K562 (cell line): Measurements from ENCODE around the gene PDLIM7. TPM values are rescaled to one million over a fixed set of nuclear protein-coding genes. Genes with fewer than 3 reads are reported as not detected.

Experiments
- ATAC-seq: fragments of 200-7000 bp; cut with Tn5 transposase; 3 replicates; pipeline ENCODE4 v1.9.1; 2020; ENCODE audit warnings: moderate library complexity
- BruUV-seq: library from RNA; stranded (reverse); fragments of 400-500 nt; replicated peaks from 2 replicates; lab custom pipeline; 2021; lab: Mats Ljungman, UMichigan
- CTCF ChIA-PET: fragments of 300-600 bp; formaldehyde crosslinking; extraction: SDS; loops from one replicate; lab custom pipeline; 2021; ENCODE audit warnings: low intra/inter-chr PET ratio; lab: Yijun Ruan, JAX
- POLR2A ChIA-PET: fragments of 300-600, 350-650 bp; sonication (Branson Sonifier 250); formaldehyde crosslinking; extraction: SDS; loops from one replicate; lab custom pipeline; 2021; ENCODE audit warnings: antibody characterized with exemption, inconsistent platforms; lab: Yijun Ruan, JAX
- DNase-seq, 4 experiments: peaks; one replicate each; pipeline versions ENCODE4 v3.0.0 to v3.0.0-alpha.2; 2011 to 2018; ENCODE audit warnings: low spot score in 3 of 4, mixed read lengths in 3 of 4; ENCODE audit errors: extremely low read depth in 1 of 4
- FAIRE-seq: peaks from 2 replicates; lab custom pipeline; 2011; peaks lifted over from hg19 to GRCh38; lab: Jason Lieb, UNC
- H2AFZ ChIP-seq: 2 replicates; pipeline ENCODE4 v1.6.0; 2011; ENCODE audit warnings: low read depth, low read length, control low read depth, inconsistent platforms
- H3K27ac ChIP-seq: fragments of 200-600 bp; 3 replicates; pipeline ENCODE4 v1.8.0; 2011; ENCODE audit warnings: low read depth, mild to moderate bottlenecking, control low read depth, inconsistent platforms, low read length, moderate library complexity, mixed read lengths; ENCODE audit errors: extremely low read depth
- H3K27me3 ChIP-seq, 2 experiments: fragments of 300-600 bp in 1 of 2; 2 replicates in 1 of 2; 3 replicates in 1 of 2; pipeline versions ENCODE4 v1.6.0 to v1.8.0; 2011; ENCODE audit warnings: inconsistent platforms in 2 of 2, low read length in 2 of 2, mild to moderate bottlenecking in 1 of 2, mixed read lengths in 1 of 2, moderate library complexity in 1 of 2; ENCODE audit not compliant: control insufficient read depth in 2 of 2, insufficient read depth in 2 of 2
- H3K36me3 ChIP-seq: fragments of 300-600 bp; 3 replicates; pipeline ENCODE4 v1.8.0; 2011; ENCODE audit warnings: mild to moderate bottlenecking, low read length, inconsistent platforms; ENCODE audit not compliant: control insufficient read depth, insufficient read depth
- H3K4me1 ChIP-seq, 2 experiments: fragments of 200-600 bp in 1 of 2; replicated peaks in 1 of 2; 2 replicates in 1 of 2; 3 replicates in 1 of 2; pipeline versions ENCODE4 v1.5.1 to v1.8.0; 2011; ENCODE audit warnings: inconsistent platforms in 2 of 2, low read length in 2 of 2, mild to moderate bottlenecking in 1 of 2, mixed read lengths in 1 of 2, moderate library complexity in 1 of 2; ENCODE audit not compliant: control insufficient read depth in 2 of 2, insufficient read depth in 2 of 2
- H3K4me2 ChIP-seq: 2 replicates; pipeline ENCODE4 v1.6.1; 2011; ENCODE audit warnings: low read length, control low read depth, inconsistent platforms, mixed read lengths; ENCODE audit not compliant: insufficient read depth
- H3K4me3 ChIP-seq: fragments of 200-600 bp; sonication (generic), shearing (Covaris generic); 2 replicates; pipeline ENCODE4 v1.5.1; 2016; ENCODE audit warnings: control low read depth, inconsistent platforms
- H3K79me2 ChIP-seq: fragments of 200-600 bp; 3 replicates; pipeline ENCODE4 v1.8.0; 2011; ENCODE audit warnings: low read length, inconsistent platforms; ENCODE audit not compliant: control insufficient read depth, insufficient read depth
- H3K9ac ChIP-seq, 2 experiments: 2 replicates each; pipeline versions ENCODE4 v1.6.0 to v1.6.1; 2011; ENCODE audit warnings: low read depth in 2 of 2, low read length in 2 of 2, control low read depth in 1 of 2, inconsistent platforms in 1 of 2, mild to moderate bottlenecking in 1 of 2, mixed read lengths in 1 of 2; ENCODE audit not compliant: insufficient read depth in 1 of 2
- H3K9me1 ChIP-seq: one replicate; pipeline ENCODE4 v1.6.0; 2011; ENCODE audit warnings: inconsistent platforms, mild to moderate bottlenecking, low read length, moderate library complexity; ENCODE audit not compliant: control insufficient read depth, insufficient read depth
- H3K9me3 ChIP-seq: replicated peaks from 2 replicates; pipeline ENCODE4 v1.5.1; 2011; ENCODE audit warnings: low read depth, low read length, inconsistent platforms; ENCODE audit not compliant: control insufficient read depth, insufficient read depth
- H4K20me1 ChIP-seq: replicated peaks from 2 replicates; pipeline ENCODE4 v1.6.1; 2011; ENCODE audit warnings: low read length, inconsistent platforms, mixed read lengths; ENCODE audit not compliant: control insufficient read depth, insufficient read depth
- ADNP ChIP-seq: fragments of 200-800 bp; sonication (Bioruptor generic); IDR thresholded peaks from 2 replicates; pipeline ENCODE4 v1.6.1; 2016; ENCODE audit warnings: missing genetic modification characterization, missing compliant biosample characterization
- CBFA2T3 ChIP-seq: fragments of 450-650 bp; IDR thresholded peaks from 2 replicates; pipeline ENCODE4 v1.6.1; 2017
- CBFB ChIP-seq: sonication (generic); formaldehyde crosslinking; IDR thresholded peaks from 2 replicates; pipeline ENCODE4 v1.4.0; 2020; ENCODE audit warnings: mild to moderate bottlenecking, missing genetic modification reagents
- TEAD4 ChIP-seq, 2 experiments: sonication (generic) in 1 of 2; formaldehyde crosslinking in 1 of 2; IDR thresholded peaks; 2 replicates each; pipeline versions ENCODE4 v1.6.1 to v1.8.0; 2012 to 2022; ENCODE audit warnings: borderline replicate concordance in 1 of 2, inconsistent platforms in 1 of 2, low read length in 1 of 2, mild to moderate bottlenecking in 1 of 2, missing genetic modification reagents in 1 of 2
- ZNF280B ChIP-seq: fragments of 250-450 bp; sonication (Bioruptor Pico); IDR thresholded peaks from 2 replicates; pipeline ENCODE4 v1.5.1; 2021; ENCODE audit warnings: mild to moderate bottlenecking
- ZNF696 ChIP-seq: fragments of 250-450 bp; sonication (Bioruptor Pico); conservative IDR thresholded peaks from 2 replicates; pipeline ENCODE4 v1.4.0; 2020; ENCODE audit warnings: mild to moderate bottlenecking, moderate library complexity
- ZNF75A ChIP-seq: fragments of 450-650 bp; formaldehyde crosslinking; IDR thresholded peaks from 2 replicates; pipeline ENCODE4 v1.4.0; 2020; ENCODE audit warnings: mild to moderate bottlenecking
- WGBS: fragments of 100-300 bp; shearing (Covaris generic); methylation state at CpG from one replicate; pipeline ENCODE4 v1.1.6; 2016; ENCODE audit warnings: low coverage, mixed read lengths; ENCODE audit not compliant: insufficient coverage; ENCODE audit errors: missing lambda C conversion rate; 5-methylcytosine and 5-hydroxymethylcytosine counted together
- in situ Hi-C: fragments of 300-500 bp; cut with MboI; formaldehyde crosslinking; loops from 4 replicates; pipeline ENCODE4 v1.15.0; 2018; ENCODE audit warnings: inconsistent platforms, mixed read lengths
- intact Hi-C: fragments of 100-400 bp; cut with micrococcal nuclease; formaldehyde crosslinking; loops from 2 replicates; pipeline ENCODE4 v1.14.2; 2022
- polyA plus RNA-seq, 8 experiments: library from polyadenylated mRNA; depleted of rRNA in 4 of 8; stranded (reverse) in 5 of 8; unstranded in 3 of 8; fragments of >200 nt; fragmentation: Nextera tagmentation in 2 of 8; fragmentation: Illumina TruSeq in 1 of 8; extraction: Ambion mirVana in 2 of 8; extraction: Trizol in 1 of 8; gene quantifications; 2 replicates each; pipeline versions ENCODE4 v1.2.1 to v1.2.3, GENCODE V29; 2011 to 2014; ENCODE audit warnings: inconsistent platforms in 1 of 8, missing spikeins in 1 of 8
- total RNA-seq, 7 experiments: library from RNA; depleted of rRNA in 6 of 7; stranded (reverse); fragments of >200 nt in 6 of 7; fragmentation: Illumina TruSeq in 2 of 7; extraction: Trizol in 2 of 7; gene quantifications; 2 replicates each; pipeline versions ENCODE4 v1.2.1 to v1.2.3, GENCODE V29; 2011 to 2021; ENCODE audit warnings: low replicate concordance in 1 of 7
- TF ChIP-seq, protein P1 (sequence below), 3 experiments: IDR thresholded peaks in 2 of 3; conservative IDR thresholded peaks in 1 of 3; 2 replicates each; pipeline ENCODE4 v1.5.1; 2011 to 2012; ENCODE audit warnings: low read length in 3 of 3, mild to moderate bottlenecking in 3 of 3, control low read depth in 2 of 3, improper control_type of control experiment in 1 of 3, inconsistent platforms in 1 of 3, low read depth in 1 of 3, mixed read lengths in 1 of 3, moderate library complexity in 1 of 3; ENCODE audit not compliant: insufficient read depth in 2 of 3
- TF ChIP-seq, protein P2 (sequence below): fragments of 450-650 bp; IDR thresholded peaks from 2 replicates; pipeline ENCODE4 v1.6.1; 2016; ENCODE audit warnings: low read depth, mild to moderate bottlenecking, moderate library complexity

Gene PDLIM7
- total and polyA plus RNA-seq, 9 of the 15 experiments (the other 6 are each of a cell fraction or from before 2014, with no cell fraction given), result 2.1 to 124 (median 32.6) TPM

- Histone ChIP-seq H3K36me3 (peaks cover 66% of the 10 kb centered on the region; the same call in 2 of the 3 replicates), H3K9me1 (no peaks in the 10 kb centered on the region), H3K9ac (peak overlapping the region in 1 of 2 experiments; percentile 75; a peak in 3 of 4 replicates), H4K20me1 (no peaks in the 10 kb centered on the region; the same call in 1 of the 2 replicates), H3K4me2 (no peak overlapping the region), H3K9me3 (no peaks in the 10 kb centered on the region), H3K27ac (0 out of 3 replicates have a peak overlapping the region, but pooled peaks have one; percentile 13), H2AFZ (no peak overlapping the region), H3K27me3 (no peaks in the 10 kb centered on the region), H3K4me1 (peaks cover 4 to 34% of the 10 kb centered on the region in 2 experiments; a peak in 4 of 5 replicates), H3K4me3 (no peak overlapping the region), H3K79me2 (peaks cover 22% of the 10 kb centered on the region)
- intact Hi-C loops, result no loop called here
- TF ChIP-seq CBFA2T3, result peak; percentile 16; the same call in 1 of the 2 replicates
- TF ChIP-seq ZNF75A (CRISPR knock-in tag), result no peak
- TF ChIP-seq, protein P1, sequence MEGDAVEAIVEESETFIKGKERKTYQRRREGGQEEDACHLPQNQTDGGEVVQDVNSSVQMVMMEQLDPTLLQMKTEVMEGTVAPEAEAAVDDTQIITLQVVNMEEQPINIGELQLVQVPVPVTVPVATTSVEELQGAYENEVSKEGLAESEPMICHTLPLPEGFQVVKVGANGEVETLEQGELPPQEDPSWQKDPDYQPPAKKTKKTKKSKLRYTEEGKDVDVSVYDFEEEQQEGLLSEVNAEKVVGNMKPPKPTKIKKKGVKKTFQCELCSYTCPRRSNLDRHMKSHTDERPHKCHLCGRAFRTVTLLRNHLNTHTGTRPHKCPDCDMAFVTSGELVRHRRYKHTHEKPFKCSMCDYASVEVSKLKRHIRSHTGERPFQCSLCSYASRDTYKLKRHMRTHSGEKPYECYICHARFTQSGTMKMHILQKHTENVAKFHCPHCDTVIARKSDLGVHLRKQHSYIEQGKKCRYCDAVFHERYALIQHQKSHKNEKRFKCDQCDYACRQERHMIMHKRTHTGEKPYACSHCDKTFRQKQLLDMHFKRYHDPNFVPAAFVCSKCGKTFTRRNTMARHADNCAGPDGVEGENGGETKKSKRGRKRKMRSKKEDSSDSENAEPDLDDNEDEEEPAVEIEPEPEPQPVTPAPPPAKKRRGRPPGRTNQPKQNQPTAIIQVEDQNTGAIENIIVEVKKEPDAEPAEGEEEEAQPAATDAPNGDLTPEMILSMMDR (IDR thresholded peaks at IDR 0.05 in 2 of 3, conservative IDR thresholded peaks at IDR 0.05 in 1 of 3; ENCODE audit: insufficient read depth in 2 of 3, low read depth in 1 of 3, low read length in 3 of 3), result 0 out of 6 replicates have a peak, but pooled peaks of 1 of the 3 experiments have one; percentile 12
- no peak for TF ChIP-seq ADNP (tag)
- no peak for TF ChIP-seq CBFB (CRISPR knock-in tag)
- TF ChIP-seq, protein P2, sequence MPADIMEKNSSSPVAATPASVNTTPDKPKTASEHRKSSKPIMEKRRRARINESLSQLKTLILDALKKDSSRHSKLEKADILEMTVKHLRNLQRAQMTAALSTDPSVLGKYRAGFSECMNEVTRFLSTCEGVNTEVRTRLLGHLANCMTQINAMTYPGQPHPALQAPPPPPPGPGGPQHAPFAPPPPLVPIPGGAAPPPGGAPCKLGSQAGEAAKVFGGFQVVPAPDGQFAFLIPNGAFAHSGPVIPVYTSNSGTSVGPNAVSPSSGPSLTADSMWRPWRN, result no peak
- TF ChIP-seq ZNF280B (CRISPR knock-in tag), result no peak
- TF ChIP-seq TEAD4 (IDR thresholded peaks at IDR 0.05; ENCODE audit: low read length), result no peak
- TF ChIP-seq TEAD4 (CRISPR knock-in tag; IDR thresholded peaks at IDR 0.05; ENCODE audit: borderline replicate concordance), result no peak
- no peak for TF ChIP-seq ZNF696 (CRISPR knock-in tag)
- CTCF ChIA-PET, result no interaction called here
- POLR2A ChIA-PET, result interaction anchor here (0.6 to 1.2 kb wide), 7 partner anchors 11 to 545 kb away, joined by 3 to 5 read pairs (median 3); partner anchors contain the start of genes DOK3 and PDLIM7
- DNase-seq (no peak), FAIRE-seq (no peak), ATAC-seq (no peak)
- BruUV-seq, result no TSS peak
- WGBS, result 61% methylated on average over 2 of the region's 2 CpGs
- in situ Hi-C loops, result no loop called here
These were observed 23.6 kb upstream of the PDLIM7 start for GRCh38 chr5:177520916-177521513.
